Esophagus (tissue), 2 donors: ENCODE results near the gene ENPP3. TPM values are rescaled to one million over a fixed set of nuclear protein-coding genes. Genes with fewer than 3 reads are reported as not detected.
"Not testable (repeated sequence)": the region's sequence is repeated elsewhere in the genome, so short reads cannot be mapped to it uniquely, and the experiment has no call there.

Experiments used
- H3K27ac ChIP-seq, 2 donors: one replicate each; pipeline ENCODE4 v1.5.1; 2013; ENCODE audit warnings: low read depth in 2 of 2, mild to moderate bottlenecking in 2 of 2, inconsistent platforms in 1 of 2, low read length in 1 of 2, moderate library complexity in 1 of 2
- H3K27me3 ChIP-seq, 2 donors: one replicate each; pipeline ENCODE4 v1.6.1; 2013; ENCODE audit warnings: low read length in 2 of 2, control low read depth in 1 of 2, mild to moderate bottlenecking in 1 of 2; ENCODE audit not compliant: insufficient read depth in 2 of 2, control insufficient read depth in 1 of 2
- H3K36me3 ChIP-seq, 2 donors: one replicate each; pipeline ENCODE4 v1.6.1; 2013; ENCODE audit warnings: low read length in 1 of 2; ENCODE audit not compliant: control insufficient read depth in 2 of 2, insufficient read depth in 2 of 2
- H3K4me1 ChIP-seq, 2 donors: one replicate each; pipeline ENCODE4 v1.6.1; 2013; ENCODE audit warnings: low read length in 1 of 2; ENCODE audit not compliant: control insufficient read depth in 2 of 2, insufficient read depth in 2 of 2
- H3K4me3 ChIP-seq, 2 donors: one replicate each; pipeline ENCODE4 v1.5.1; 2013; ENCODE audit warnings: low read length in 2 of 2, mild to moderate bottlenecking in 2 of 2, low read depth in 1 of 2, moderate library complexity in 1 of 2
- H3K9me3 ChIP-seq, 2 donors: one replicate each; pipeline ENCODE4 v1.6.1; 2013; ENCODE audit warnings: mild to moderate bottlenecking in 2 of 2, low read depth in 1 of 2, low read length in 1 of 2, moderate library complexity in 1 of 2; ENCODE audit not compliant: control insufficient read depth in 2 of 2, insufficient read depth in 1 of 2
- WGBS, 2 donors: extraction: QIAGEN DNeasy Blood & Tissue Kit; methylation state at CpG; one replicate each; pipeline ENCODE4 v1.1.7; 2013; 5-methylcytosine and 5-hydroxymethylcytosine counted together
- polyA plus RNA-seq, 2 donors: library from polyadenylated mRNA; stranded (reverse); fragments of 200-250 nt; gene quantifications; one replicate each; pipeline ENCODE4 v1.2.3, GENCODE V29; 2013
- donor health status: healthy with polysubstance abuse.
- donor health status: Bipolar disorder and iron deficiency.

ENPP3 gene
- polyA plus RNA-seq, 2 donors: 0.07 to 0.10 TPM

DNA sequence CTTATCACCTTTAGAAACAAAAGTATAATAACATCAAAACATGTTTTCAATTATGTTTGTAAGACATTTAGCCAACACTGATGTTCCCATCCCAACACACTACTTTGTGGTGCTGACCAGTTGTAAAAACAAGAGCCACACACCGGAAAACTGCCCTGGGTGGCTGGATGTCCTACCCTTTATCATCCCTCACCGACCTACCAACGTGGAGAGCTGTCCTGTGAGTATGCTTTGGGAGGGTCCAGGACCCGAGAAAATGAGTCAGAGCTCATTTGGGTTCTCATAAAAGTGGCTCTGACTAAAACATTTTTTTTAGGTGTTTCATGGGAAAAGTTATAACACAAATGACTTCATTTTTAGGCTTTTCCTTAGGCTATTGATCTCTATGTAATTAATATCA is 103.1 kb downstream of the ENPP3 start:
- no peaks in the 10 kb centered on the region for H3K9me3 ChIP-seq
- H3K4me1 ChIP-seq: no peaks in the 10 kb centered on the region
- WGBS, 2 donors: 86 to 88% methylated on average over 4 of the region's 4 CpGs
- no peaks in the 10 kb centered on the region for H3K36me3 ChIP-seq
- no peaks in the 10 kb centered on the region for H3K27me3 ChIP-seq
- H3K27ac ChIP-seq: no peak overlapping the region
- no peak overlapping the region for H3K4me3 ChIP-seq

DNA sequence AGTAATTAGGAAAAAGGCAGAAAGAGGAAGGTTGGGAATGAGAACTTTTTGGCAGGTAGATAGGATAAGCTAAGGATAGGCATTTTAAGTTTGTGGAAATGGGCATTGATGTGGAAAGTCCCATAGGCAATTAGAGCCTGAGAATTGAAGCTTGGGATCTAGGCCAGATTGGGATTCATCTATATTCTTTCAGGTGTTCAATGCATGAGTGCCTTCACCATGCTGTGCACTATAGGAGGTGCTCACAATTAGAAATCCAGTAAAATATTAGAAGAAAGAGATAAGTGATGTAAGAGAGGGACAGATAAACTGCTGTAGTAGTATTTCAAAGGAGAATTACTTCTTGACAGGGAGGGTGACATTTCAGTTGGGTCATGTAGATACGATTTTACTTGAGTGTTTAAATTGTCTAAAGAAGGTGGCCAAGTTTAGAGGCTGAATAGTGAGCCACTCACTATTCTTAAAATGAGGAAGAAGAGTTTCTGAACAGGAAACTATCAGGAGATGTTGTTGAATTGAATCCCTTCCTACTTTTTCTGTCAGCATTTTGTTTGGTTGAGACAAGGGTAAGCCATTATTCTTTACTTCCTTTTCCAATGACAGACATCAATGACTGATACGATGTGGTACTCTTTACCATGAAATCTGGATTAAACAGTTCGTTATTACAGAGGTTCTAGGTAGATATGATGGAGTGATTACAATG is 104.7 kb downstream of the ENPP3 start:
- H3K4me1 ChIP-seq: no peaks in the 10 kb centered on the region
- no peaks in the 10 kb centered on the region for H3K9me3 ChIP-seq
- H3K27me3 ChIP-seq: no peaks in the 10 kb centered on the region
- 68 to 69% methylated on average over 3 of the region's 3 CpGs for WGBS, 2 donors
- no peak overlapping the region for H3K4me3 ChIP-seq
- H3K36me3 ChIP-seq: no peaks in the 10 kb centered on the region
- H3K27ac ChIP-seq: no peak overlapping the region

DNA sequence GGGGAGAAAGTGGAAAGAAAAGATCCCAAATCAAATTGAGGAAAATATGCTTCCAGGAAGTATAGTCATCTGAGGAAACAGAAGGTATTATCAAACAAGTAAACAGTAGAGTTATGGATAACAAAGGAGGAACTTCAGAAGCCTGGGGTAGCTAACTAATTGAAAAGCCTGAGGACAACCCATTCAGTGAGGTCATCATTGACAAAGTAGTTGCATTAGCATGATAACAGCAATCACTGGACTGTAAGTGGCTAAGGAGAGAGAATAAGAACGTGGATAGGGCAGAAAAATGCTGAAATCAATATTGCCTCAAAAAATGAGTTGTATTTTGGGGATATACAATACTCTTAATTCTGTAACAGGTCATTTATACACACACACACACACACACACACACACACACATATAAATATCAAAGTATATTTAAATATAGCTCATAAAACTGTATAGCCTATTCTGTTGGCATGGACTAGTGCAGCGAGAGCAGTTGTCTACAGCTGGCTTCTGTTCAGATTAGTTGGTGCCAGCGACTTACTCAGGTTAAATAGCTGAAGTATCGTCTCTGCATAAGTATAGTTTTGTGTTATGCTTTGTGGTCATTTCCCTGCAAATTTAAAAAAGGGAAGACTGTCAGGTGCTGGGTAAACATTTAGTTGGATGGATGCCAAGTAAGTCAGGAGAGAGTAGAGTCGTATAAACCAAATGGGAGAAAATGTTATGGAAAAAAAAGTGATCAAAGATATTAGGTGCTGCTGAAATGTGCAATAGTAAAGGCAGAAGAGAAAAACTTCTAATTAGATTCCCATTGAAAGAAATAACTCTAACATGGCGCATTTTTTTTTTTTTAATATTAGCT is 107.6 kb downstream of the ENPP3 start:
- Histone ChIP-seq H3K27me3 (no peaks in the 10 kb centered on the region), H3K4me1 (no peaks in the 10 kb centered on the region), H3K27ac (no peak overlapping the region), H3K36me3 (no peaks in the 10 kb centered on the region), H3K9me3 (no peaks in the 10 kb centered on the region), H3K4me3 (no peak overlapping the region)
- 45 to 54% methylated on average over 6 of the region's 6 CpGs for WGBS, 2 donors

DNA sequence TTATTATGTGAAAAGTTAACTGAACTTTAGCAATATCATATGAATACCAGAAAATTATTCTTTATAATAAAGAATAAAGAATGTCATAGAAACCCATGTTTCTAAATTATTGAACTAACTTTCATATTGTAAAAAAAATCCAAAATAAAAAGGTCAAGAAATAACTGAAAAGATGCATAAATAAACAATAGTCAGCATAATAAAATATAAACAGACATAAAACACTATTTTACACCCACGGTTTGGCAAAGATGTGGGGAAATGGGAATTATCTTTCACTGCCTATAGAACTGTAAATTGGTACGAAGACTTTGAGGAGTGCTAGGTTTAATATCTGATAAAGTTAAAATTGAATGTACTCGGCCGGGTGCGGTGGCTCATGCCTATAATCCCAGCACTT is 108.4 kb downstream of the ENPP3 start:
- Histone ChIP-seq H3K27ac (no peak overlapping the region), H3K9me3 (no peaks in the 10 kb centered on the region), H3K4me1 (no peaks in the 10 kb centered on the region), H3K36me3 (no peaks in the 10 kb centered on the region), H3K27me3 (no peaks in the 10 kb centered on the region), H3K4me3 (no peak overlapping the region)
- WGBS, 2 donors: 87 to 89% methylated on average over 5 of the region's 5 CpGs

DNA sequence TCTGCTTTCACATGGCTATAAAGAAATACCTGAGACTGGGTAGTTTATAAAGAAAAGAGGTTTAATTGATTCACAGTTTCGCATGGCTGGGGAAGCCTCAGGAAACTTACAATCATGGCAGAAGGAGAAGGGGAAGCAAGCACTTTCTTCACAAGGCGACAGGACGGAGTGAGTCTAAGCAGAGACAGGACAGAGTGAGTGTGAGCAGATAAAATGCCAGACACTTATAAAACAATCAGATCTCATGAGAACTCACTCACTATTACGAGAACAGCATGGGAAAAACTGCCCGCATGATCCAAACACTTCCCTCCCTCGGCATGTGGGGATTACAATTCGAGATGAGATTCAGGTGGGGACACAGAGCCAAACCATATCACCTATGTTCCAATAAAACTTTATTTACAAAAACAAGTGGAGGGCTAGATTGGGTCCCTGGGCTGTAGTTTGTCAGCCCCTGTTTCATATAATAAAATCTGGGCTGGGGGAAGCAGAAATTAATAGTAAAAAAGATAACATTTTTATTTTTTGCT is 110.8 kb downstream of the ENPP3 start:
- Histone ChIP-seq H3K4me1 (no peaks in the 10 kb centered on the region), H3K4me3 (no peak overlapping the region), H3K36me3 (no peaks in the 10 kb centered on the region), H3K27me3 (no peaks in the 10 kb centered on the region), H3K27ac (no peak overlapping the region), H3K9me3 (no peaks in the 10 kb centered on the region)
- 86 to 88% methylated on average over 7 of the region's 7 CpGs for WGBS, 2 donors

DNA sequence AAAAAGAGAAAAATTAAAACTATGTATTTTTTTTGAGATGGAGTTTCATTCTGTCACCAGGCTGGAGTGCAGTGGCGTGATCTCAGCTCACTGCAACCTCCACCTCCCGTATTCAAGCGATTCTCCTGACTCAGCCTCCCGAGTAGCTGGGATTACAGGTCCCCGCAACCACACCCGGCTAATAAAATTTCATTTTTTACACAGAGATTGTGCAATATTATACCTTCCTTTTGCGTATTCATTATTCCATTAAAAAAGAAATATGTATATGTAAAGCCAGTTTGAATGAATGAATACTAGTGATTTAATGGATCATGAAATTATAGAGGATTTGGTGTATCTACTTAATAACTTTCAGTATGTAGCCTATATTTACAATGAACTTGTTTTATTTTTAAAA is 111.9 kb downstream of the ENPP3 start:
- H3K9me3 ChIP-seq: no peaks in the 10 kb centered on the region
- H3K36me3 ChIP-seq: no peaks in the 10 kb centered on the region
- H3K27me3 ChIP-seq: no peaks in the 10 kb centered on the region
- WGBS, 2 donors: 91 to 95% methylated on average over 7 of the region's 7 CpGs
- H3K27ac ChIP-seq: no peak overlapping the region
- no peak overlapping the region for H3K4me3 ChIP-seq
- H3K4me1 ChIP-seq: no peaks in the 10 kb centered on the region

DNA sequence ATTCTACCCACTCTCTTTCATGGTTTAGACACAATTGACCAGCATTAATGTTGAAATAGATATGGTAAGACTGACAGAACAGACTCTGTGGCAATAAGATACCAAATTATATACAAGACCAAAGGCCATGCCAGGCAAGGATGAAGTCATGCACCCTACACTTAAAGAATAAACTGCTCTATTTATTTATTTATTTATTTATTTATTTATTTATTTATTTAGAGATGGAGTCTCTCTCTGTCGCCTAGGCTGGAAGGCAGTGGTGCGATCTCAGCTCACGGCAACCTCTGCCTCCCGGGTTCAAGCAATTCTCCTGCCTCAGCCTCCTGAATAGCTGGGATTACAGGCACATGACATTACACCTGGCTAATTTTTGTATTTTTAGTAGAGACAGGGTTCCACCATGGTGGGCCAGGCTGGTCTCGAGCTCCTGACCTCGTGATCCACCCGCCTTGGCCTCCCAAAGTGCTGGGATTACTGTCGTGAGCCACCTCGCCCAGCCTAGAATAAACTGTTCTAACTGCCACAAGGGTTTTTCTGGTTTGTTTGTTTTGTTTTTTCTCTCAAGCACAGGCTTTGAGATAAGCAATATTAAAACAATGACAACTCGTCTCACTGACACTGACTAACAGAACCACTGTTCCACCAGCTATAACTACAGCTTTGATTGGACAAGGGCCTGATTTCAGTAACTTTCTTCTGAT is 114.1 kb downstream of the ENPP3 start:
- not testable (repeated sequence) for H3K9me3 ChIP-seq, H3K27me3 ChIP-seq, H3K4me1 ChIP-seq, H3K27ac ChIP-seq, H3K36me3 ChIP-seq, H3K4me3 ChIP-seq
- WGBS, 2 donors: 88% methylated on average over 10 of the region's 10 CpGs

DNA sequence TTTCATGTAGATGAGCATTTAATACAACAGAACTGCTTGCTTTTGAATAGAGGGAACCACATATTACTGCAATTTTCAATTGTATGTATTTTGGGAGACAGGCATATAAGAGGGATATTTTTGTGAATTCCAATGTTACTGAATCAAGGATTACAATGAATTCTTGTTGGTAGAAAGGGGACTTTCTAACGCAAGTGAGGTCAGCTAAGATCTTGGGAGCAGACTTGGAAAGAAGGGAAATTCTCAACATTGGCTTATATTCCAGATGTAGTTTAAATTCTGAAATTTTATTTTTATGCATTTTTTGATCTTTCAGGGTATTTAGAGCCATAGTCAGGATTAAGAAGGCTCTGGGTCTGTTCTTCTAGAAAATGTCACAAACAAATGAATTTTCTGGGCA is 117.0 kb downstream of the ENPP3 start:
- no peak overlapping the region for H3K4me3 ChIP-seq
- no peak overlapping the region for H3K27ac ChIP-seq
- H3K27me3 ChIP-seq: no peaks in the 10 kb centered on the region
- no peaks in the 10 kb centered on the region for H3K9me3 ChIP-seq
- no peaks in the 10 kb centered on the region for H3K4me1 ChIP-seq
- H3K36me3 ChIP-seq: no peaks in the 10 kb centered on the region
- WGBS, 2 donors: 73 to 83% methylated on average over 1 of the region's 1 CpG

DNA sequence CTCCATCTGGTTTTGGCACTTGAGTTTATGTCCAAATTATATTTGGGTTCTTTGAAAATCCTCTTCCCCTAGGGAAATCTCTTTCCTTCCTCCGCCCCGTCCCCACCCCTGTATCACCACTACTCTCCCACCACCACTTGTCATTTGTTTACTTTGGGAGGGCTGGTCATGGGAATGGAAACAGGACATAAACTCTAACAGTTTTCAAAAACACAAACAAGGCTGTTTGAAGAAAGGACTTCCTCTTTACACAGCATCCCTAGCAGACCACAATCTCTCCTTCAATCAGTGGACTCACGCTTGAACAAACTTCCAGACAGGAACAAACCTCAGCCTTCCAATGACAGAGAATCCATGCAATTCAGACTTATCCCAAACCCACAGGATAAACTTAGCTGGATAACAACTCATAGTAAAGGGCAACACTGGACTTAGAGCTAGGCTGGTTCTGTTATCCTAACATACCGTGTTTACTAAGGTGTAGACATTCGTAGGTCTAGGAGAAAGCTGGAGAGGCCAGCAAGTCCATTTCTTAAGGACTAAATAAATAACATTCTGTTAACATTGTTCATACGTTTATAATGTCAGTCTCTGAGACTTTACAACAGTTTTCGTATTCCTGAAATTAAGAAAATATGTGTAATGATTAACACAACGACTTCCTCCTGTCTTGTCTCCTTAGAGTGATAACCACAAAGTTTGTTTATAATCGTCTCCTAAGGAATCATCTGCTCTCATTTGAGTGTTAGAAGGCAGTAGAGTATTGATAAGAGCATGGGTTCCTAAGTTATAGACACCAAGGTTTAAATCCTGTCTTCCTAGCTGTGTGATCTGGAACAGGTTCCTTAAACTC is 117.8 kb downstream of the ENPP3 start:
- Histone ChIP-seq H3K4me3 (no peak overlapping the region), H3K36me3 (no peaks in the 10 kb centered on the region), H3K27me3 (no peaks in the 10 kb centered on the region), H3K27ac (no peak overlapping the region), H3K4me1 (no peaks in the 10 kb centered on the region), H3K9me3 (no peaks in the 10 kb centered on the region)
- 57 to 61% methylated on average over 9 of the region's 9 CpGs for WGBS, 2 donors
